ENCODE data around the gene S100A16.

S100A16 gene

DNA sequence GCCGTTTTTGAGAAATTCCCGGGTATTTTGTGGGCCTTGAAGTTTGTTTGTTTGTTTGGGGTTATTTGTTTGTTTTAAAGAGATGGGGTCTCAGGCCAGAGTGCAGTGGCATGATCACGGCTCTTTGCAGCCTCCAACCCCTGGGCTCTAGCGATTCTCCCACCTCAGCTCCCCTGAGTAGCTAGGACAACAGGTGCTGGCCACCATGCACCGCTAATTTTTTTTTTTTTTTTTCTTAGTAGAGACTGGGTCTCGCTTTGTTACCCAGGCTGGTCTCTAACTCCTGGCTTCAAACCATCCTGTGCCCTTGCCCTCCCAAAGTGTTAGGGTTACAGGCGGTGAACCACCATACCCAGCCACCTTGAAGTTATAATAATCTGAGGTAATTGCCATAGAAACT lies 22.9 kb upstream of the S100A16 start:
- no peak for DNase-seq

DNA sequence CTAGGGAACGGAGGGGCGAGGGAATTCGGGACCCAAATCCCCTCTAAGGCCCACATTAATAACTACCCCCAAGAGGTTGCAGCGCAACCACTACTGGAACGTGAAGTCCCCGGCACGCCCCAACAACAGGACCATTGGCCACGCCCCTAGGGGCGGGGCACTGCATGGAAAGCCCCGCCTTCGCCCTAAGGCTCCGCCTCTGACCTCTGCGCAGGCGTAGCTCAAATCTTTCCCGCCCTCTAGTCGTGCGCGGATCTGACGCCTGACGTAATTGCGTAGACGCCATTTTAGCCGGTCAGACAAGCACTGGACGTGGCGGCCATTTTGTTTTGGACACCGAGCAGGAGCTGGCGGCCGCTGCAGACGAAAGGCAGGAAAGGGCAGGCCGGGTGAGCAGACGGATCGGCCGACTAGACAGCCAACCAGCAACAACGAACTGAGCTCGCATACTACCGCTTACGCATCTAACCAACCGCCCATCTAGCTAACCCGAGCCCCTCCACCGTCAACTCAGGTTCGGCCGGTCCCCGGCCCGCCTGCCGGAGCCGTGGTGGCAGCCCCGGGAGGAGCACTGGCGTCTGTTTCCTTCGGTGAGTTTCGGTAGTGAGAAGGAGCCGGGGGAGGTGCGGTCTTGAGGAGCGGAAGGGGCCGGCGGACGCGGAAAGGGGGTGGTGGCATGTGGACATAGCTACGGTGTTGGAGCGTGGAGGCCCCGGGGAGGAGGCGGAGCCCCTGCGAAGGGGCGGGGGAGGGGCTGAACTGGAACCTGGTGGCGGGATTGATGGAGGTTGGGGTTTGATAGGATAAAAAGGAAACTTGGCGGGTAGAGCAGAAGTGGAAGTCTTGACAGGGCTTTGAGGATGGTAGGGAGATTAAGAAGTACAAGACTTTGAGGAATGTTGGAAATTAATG lies 21.1 kb upstream of the S100A16 start, which contains the start of gene CHTOP:
Gene CHTOP (plus strand): TSS at position 313 of the 912 bp plus-strand sequence. CDS start 2,523 bp downstream, outside the sequence.
- peak; percentile 99 for DNase-seq

DNA sequence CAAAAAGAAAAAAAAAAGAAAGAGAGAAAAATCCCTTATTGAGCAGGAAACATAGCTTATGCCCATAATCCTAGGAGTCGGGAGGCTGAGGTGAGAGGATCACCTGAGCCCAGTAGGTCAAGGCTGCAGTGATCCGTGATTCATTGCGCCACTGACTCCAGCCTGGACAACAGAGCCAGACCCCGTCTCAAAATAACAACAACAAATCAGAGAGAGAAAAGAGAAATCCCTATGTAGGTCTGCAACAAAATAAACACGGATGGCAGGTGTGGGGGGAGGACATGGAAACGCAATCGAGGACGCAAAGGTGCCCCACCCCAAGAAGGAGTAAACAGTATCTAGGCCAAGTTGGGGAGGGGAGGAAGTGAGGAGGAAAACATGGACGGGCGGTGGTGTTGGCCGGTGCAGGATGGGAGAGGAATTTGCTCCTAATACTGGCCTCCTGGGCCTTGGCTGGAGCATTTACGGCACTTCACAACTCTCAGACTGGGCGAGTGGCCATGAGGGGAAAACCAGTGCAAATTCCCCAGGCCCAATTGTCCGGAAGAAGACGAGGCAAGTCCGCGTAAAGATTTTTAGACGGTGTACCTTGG lies 20.3 kb upstream of the S100A16 start:
- no peak for DNase-seq

DNA sequence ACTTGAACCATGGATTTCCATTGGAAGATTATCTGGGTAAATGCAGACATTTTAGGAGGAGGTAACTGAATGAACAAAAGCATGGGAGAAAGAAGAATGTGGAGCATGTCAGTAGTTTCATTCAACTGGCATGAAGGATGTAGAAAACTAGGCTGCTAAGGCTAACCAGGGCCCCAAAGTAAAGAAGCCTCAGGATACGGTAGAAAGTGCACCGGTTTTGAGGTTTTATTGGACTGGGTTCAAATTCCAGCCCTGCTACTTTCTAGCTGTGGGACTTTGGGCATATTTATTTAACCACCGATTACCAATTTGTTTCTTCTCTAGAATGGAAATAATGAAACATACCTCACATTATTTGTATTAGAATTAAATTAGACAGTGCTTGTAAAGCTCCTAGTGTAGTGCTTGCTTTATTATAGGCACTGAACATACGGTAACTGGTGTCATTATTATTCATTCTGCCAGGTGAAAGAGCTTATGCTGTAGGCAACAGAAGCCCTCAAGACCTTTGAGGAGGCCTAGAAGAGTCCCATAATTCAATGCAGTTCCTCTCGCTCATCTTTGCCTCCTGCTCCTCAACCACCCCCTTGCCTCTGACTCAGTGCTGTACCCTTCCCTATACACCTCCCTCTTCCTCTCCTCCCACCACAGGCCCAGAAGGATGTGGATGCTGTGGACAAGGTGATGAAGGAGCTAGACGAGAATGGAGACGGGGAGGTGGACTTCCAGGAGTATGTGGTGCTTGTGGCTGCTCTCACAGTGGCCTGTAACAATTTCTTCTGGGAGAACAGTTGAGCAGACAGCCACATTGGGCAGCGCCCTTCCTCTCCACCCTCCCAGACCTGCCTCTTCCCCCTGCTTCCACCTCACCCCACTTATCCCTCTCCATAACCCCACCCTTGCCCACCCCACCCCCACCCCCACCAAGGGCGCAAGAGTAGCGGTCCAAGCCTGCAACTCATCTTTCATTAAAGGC lies 18.4 kb upstream of the S100A16 start:
- no peak for DNase-seq

DNA sequence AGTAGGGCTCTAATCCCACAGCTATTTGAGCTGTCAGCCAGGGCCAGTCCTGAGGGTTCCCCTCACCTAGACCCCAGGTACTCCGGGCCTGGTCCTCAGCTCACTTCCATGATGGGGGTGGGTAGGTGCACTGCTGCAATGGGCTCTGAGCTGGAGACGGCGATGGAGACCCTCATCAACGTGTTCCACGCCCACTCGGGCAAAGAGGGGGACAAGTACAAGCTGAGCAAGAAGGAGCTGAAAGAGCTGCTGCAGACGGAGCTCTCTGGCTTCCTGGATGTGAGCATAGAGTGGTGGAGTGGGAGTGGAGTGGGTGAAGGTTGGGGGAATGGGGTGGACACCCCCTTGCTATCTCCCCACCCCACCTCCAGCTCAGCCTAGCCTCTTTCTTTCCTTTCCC lies 17.4 kb upstream of the S100A16 start:
- DNase-seq: no peak

DNA sequence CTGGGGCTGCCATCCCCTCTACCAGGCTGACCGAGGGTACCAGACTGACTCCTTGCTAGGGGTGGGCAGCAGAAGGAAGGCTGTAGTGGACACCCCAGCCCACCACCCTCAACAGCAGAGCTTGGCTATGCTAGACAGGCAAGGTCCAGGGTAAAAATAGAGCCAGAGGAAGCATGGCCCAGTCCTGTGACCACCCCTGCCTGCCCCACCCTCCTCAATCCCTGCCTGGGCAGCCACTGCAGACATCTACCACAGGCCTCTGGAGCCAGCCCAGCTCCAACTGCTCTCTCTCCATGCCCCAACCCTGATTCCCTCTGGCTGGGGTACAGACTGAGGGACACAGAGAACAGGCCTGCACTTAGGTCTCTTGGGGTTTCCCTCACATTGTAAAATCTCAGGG lies 17.0 kb upstream of the S100A16 start:
- no peak for DNase-seq

DNA sequence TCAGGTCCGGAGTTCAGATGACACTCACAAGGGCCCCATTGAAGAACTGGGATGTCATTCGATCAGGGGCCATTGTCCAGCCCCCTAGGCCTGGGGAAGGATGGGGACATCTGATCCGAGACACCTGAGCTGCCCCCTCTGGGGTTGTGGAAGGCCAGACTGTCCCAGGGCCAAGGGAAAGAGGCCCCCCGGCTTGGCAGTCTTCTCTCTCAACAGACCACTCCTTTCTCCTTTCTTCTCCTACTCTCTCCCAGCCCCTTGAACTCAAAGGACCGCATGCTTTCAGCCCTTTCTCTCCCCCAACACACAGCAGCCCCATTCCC lies 16.4 kb upstream of the S100A16 start:
- no peak for DNase-seq

DNA sequence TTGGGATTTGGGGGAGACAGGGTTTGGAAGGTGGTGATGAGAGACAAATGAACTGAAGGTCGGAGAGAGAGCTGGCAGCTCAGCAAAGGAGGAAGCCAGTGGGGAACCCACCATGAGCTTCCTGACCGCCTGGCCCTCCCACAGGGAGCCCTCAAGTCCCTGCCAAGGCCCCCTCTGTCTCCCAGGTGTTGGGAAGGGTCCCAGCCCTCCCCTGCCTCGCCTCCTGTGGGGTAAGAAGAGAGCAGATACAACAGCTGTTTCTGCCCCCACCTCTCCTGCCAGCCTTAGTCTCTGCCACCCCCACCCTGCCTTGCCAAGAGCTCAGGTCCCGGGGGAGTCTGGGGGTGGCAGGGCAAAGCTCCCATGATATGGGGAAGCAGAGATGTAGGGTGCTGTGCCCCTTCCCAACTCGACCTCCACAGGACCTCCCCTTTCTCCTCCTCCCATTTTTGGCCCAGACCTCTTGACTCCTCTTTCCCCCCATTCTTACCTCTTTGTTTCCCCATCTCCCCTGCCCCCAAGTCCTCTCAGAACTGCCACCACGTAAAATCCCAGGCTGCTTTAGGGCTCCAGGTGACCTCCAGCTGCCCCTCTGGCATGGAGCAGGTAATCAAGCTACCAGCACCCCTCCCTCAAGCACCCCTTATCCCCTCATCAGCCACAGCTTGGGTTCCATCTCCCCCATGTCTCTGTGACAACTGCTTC lies 15.9 kb upstream of the S100A16 start:
- no peak for DNase-seq

DNA sequence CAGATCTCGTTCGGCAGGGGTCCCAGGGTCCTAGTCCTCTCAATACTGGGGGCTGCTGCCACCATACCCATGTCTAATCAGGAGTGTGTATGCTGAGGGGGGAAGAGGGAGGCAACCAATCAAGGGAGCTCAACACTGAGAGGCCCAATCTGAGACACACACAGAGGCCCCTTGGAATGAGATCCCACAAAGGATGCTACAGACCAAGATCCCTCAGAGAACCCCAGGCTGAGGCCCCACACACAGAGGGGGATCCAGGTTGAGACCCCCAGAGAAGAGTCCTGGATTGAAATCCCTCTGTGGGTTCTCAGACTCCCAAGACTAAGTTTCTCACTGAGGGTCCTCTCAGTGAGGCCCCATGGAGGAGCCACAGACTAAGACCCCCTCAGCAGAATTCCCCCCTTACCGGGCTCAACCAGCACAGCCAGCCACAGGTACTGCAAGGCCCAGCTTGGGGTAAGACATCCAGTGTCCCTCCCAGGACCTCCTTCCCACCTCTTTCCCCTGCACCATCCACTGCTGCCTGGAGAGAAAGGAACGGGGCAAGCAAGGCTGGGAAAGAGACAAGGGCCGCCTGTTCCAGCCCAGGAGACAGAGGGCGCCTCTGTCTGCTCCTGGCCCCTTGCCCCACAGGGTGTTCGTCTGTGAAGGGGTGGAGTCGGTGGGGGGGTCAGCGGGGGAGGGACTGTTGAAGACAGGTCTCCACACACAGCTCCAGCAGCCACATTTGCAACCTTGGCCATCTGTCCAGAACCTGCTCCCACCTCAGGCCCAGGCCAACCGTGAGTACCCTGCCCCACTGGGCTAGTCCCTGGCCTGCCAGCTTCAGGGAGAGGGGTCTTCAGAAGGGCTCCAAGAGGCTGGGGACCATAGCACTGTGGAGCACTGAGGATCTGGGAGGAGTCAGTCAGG lies 15.0 kb upstream of the S100A16 start, which contains the start of gene S100A1:
Gene S100A1 (plus strand): TSS at position 720 of the 912 bp plus-strand sequence. CDS start 2,088 bp downstream, outside the sequence.
- DNase-seq: no peak

DNA sequence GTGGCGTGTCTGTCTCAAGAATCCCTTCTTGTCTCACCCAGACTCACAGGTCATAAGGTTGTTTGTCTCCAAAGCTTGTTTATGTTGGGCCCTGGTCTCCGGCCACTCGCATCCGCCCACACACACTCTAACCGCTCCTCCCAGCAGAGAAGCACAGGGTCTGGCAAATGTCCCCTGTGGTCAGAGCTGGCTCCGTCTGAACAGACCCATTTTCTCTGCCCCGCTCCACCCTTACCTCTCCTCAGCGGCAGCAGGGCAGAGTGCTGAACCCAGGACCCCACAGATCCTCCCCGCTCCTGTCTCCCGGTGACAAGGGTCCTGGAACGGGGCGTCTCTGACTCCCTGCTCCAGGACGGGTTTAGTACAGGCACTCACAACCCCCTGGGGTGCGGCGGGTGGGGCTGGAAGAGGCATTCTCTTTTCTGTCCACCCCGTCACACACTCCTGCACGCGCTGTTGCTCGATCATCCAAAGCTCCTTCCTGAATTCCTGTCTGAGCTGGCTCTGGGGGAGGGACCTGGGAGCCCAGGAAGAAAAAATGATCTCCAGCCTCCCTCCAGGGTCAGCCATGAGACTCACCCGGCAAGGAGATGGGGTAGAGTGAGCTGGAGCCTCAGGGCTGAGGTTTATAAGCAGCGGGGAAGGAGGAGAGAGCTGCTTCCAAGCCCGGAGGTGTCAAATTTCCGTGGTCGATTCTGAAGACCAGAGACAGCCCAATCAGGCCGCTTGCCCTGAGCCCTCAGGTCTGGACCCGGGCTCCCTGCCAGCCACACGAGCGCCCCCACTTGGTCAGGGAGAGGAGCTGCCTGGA lies 14.2 kb upstream of the S100A16 start, which contains the start of gene S100A13:
Gene S100A13 (minus strand): TSS at position 602 of the 811 bp plus-strand sequence. CDS start 1,033 bp downstream, outside the sequence.
- peak; percentile 91 for DNase-seq

DNA sequence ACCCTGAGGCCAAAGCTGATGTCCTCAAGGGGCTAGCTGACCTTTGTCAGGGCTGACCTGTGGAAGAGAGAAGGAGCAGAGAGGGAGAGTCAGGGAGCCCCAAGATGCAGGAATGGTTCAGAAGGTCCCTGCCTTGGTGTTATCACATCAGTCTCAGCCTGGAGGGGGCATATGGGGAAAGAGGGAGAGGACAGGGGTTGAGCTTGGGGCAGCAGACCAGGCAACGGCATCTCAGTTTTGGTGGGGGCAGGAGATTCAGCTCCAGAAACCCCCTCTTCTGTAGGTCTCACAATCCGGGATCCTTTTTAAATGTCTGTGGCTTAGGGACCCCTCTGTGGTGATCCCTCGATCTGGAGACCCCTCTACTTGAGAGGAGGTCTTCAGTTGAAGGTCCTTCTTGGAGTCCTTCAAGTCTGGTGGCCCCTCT lies 13.6 kb upstream of the S100A16 start:
- no peak for DNase-seq

DNA sequence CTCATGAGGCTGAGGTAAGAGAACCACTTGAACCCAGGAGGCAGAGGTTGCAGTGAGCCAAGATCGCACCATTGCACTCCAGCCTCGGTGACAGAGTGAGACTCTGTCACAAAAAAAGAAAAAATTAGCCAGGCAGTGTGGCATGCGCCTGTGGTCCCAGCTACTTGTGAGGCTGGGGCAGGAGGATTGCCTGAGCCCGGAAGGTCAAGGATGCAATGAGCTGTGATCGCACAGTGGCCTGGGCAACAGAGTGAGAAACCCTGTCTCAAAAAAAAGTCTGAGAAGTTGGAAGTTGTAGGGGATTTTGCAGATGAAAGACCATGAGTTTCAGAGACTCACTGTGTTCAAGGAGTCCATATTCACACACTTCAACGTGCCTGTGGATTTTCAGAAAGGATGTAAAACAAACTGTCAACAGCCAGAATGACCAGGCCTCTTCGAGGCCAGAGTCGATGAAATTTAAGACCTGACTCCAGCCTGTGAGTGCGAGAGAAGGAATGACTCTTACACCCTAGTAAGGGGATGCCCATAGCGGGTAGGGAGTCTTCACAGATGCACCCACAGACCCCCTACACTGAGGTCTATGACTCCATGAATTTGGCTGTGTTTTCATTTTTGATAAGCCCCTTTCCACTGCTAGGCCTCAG lies 12.2 kb upstream of the S100A16 start:
- no peak for DNase-seq

DNA sequence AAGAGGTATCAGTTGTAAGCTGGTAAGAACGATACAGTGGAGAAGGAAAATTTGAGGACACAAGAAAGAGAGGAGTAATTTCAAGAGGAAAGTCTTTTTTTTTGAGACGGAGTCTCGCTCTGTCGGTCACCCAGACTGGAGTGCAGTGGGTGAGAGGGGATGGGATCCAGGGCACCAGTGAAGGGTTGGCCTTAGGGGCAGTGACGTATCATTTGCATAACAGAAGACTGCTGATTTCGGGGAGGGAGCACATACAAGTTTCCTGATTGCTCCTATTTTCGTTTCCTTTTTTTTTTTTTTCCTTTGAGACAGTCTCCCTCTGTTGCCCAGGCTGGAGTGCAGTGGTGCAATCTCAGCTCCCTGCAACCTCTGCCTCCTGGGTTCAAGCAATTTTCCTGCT lies 10.2 kb upstream of the S100A16 start:
- DNase-seq: no peak

DNA sequence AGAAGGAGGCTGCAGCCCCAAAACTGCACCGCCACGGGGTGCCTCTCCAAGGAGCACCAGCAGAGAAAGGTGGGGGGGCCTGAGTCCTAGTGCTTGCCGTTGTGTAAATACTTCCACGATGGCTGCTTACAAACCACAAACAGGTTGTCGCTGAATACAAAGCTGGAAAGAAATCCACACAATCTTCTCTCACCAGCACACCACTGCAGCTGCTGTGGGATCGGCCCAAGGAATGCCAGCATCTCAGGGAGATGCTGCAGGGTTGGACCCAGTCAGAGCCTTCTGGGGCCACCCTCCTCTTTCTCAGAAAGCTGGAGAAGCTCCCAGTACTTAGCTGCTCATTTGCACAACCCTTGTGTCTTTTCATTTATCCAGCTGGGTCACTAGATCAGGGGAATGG lies 6.2 kb upstream of the S100A16 start:
- no peak for DNase-seq

DNA sequence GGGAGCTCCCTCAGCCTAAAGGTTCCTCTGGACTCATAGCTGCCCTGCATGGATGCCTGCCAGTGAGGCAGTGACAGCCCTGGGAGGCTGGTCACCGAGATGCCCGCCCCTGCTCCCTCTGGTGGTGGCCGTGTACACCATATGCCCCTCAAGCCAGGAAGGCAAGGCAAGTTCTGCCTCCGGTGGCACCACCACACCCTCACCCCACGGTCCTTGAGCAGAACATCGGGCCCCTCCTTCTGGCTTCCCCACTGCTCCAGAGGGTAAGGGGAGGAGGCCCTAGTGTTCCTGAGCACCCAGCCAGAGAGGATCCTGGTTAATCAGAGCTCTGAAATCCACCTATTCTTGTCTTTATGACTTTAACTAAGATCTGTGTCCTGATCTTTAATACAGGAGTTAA lies 4.7 kb upstream of the S100A16 start:
- no peak for DNase-seq

DNA sequence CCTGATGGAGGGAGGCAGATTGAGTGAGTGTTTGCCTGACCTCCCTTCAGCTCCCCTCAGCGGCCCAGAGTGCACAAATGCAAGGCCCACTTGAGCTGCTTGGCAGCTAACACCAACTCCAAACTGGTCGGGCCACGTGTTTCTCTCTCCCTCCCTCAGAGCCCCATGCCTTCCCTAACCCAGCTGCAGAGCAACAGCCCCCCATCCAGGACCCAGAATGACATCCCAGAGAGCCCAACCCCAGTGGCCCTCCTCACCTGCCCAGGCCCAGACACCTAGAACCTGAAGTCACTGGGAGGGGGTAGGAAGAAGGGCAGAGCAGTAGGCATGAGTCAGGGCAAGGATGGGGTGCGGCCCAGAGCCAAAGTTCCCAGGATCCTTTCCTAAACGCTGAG lies 4.0 kb upstream of the S100A16 start:
- no peak for DNase-seq

DNA sequence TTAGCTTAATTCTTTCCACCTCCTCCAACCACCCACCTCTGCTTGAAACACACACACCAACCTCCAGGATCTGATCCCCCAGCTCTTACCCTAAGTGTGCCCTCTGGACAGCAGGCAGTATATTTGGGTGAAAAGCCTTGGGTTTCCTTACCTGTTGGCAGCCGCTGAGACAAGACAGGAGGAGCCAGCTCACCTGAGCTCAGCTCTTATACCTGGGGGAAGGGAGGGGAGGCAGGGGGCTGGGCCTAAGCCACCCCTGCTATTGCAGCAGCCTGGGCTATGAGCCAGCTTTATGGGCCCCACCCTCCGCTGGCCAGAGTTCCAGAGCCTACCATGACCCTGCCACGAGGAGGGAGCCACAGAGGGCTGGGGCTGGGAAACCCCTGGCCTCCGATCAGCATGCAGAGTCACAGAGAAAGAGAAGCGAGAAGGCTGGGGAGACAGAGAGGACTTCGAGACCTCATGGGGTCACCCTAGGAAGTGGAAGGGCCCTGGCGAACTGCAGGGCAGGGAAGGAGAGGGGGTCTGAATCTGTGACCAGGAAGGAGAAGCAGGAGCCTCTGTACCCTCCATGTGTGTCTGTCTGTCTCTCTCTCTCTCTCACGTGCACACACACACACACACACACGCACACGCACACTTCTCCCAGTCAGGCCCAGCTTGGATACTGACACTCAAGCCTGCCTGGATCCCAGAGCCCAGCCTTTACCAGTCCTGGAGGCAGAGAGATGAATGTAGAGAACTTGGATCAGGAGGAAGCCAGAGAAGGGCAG lies 3.4 kb upstream of the S100A16 start, which contains the start of gene S100A14:
Gene S100A14 (minus strand): TSS at position 182 of the 773 bp plus-strand sequence. CDS start 467 bp downstream, outside the sequence.
- DNase-seq: no peak

DNA sequence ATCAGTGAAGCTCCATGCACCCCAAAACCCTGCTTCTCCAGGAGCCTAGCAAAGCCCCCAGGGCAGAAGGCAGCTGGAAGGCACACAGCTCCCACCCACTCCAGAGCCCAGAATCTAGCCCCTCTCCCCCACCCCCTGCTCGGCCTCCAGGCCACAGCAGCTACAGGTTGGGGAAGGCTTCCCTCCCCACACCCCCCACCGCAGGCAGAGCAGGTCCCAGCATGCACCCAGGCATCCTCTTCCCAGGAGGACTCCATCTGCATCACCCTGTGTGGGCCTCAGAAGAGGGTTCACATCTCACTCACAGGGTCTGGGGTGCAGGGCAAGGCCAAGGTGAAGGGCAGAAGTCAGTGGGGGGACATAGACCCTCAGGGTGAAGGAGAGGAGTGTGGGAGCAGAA lies 2.5 kb upstream of the S100A16 start:
- no peak for DNase-seq

DNA sequence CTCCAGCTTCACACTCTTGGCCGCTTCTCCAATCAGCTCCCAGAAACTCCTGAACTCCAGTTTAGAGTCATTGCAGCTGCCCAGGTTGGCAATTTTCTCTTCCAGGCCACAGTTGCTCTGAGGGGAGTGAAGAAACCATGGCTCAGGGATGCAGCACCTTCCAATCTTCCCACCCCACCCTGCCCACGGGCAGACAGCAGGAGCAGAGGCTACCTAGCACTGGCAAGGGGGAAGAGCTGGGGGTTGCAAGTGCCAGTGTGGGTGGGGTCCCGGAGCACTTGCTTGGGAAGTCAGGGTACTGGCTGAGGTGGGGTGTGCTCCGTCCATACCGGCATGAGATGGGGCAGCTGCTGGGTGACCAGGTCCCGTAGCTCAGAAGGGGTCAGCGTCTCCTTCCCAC lies 2.0 kb upstream of the S100A16 start:
- DNase-seq: no peak
